Stimulated activated CD4-positive, alpha-beta T cell treated with anti-CD3 and anti-CD28 coated beads, TNF-alpha, amount 100 ng/mL, for 4 hours (primary cell): ENCODE measurements around the gene PPBP.
"Not testable (repeated sequence)": the region's sequence is repeated elsewhere in the genome, so short reads cannot be mapped to it uniquely, and the experiment has no call there.

Experiments
- DNase-seq, 3 experiments: peaks; one replicate each; pipeline ENCODE4 v3.0.0-alpha.2; 2020; ENCODE audit warnings: low read depth in 3 of 3

PPBP gene

GRCh38 chr4:73992050-73992449 lies 4.1 kb upstream of the PPBP start:
- DNase-seq: no peak

- DNase-seq: no peak
These were observed 3.7 kb upstream of the PPBP start for GRCh38 chr4:73991742-73992000.

- DNase-seq: no peak
These were observed 3.2 kb upstream of the PPBP start for GRCh38 chr4:73990988-73991741.

- no peak for DNase-seq
These were observed 1.9 kb upstream of the PPBP start for GRCh38 chr4:73989928-73990327.

- DNase-seq: no peak
These were observed 1.0 kb upstream of the PPBP start for GRCh38 chr4:73989031-73989430.

- no peak for DNase-seq
These were observed 2.5 kb downstream of the PPBP start for GRCh38 chr4:73985528-73985852.

- no peak for DNase-seq
These were observed 3.1 kb downstream of the PPBP start for GRCh38 chr4:73984736-73985527.

- not testable (repeated sequence) for DNase-seq
These were observed 6.8 kb downstream of the PPBP start for GRCh38 chr4:73981175-73981574.

GRCh38 chr4:73979407-73979957 lies 8.5 kb downstream of the PPBP start:
- DNase-seq: no peak

GRCh38 chr4:73978886-73979285 lies 9.1 kb downstream of the PPBP start:
- DNase-seq: no peak

GRCh38 chr4:73976716-73977115 lies 11.3 kb downstream of the PPBP start:
- no peak for DNase-seq

- no peak for DNase-seq
These were observed 11.8 kb downstream of the PPBP start for GRCh38 chr4:73976217-73976616.

- no peak for DNase-seq
These were observed 13.6 kb downstream of the PPBP start for GRCh38 chr4:73974352-73974751.

GRCh38 chr4:73970945-73971344 lies 17.0 kb downstream of the PPBP start:
- no peak for DNase-seq

GRCh38 chr4:73970011-73970410 lies 18.0 kb downstream of the PPBP start:
- no peak for DNase-seq

GRCh38 chr4:73967866-73968265 lies 20.1 kb downstream of the PPBP start:
- DNase-seq: no peak

- no peak for DNase-seq
These were observed 23.0 kb downstream of the PPBP start for GRCh38 chr4:73964862-73965611.

GRCh38 chr4:73962724-73963123 lies 25.3 kb downstream of the PPBP start:
- DNase-seq: no peak

- DNase-seq: not testable (repeated sequence)
These were observed 28.9 kb downstream of the PPBP start for GRCh38 chr4:73959041-73959440.

GRCh38 chr4:73952352-73952751 lies 35.6 kb downstream of the PPBP start:
- no peak for DNase-seq

- DNase-seq: not testable (repeated sequence)
These were observed 37.5 kb downstream of the PPBP start for GRCh38 chr4:73950376-73950920.

GRCh38 chr4:73948990-73949706 lies 38.8 kb downstream of the PPBP start:
- no peak for DNase-seq
